ENCODE measurements around the gene SMIM24.

DNA sequence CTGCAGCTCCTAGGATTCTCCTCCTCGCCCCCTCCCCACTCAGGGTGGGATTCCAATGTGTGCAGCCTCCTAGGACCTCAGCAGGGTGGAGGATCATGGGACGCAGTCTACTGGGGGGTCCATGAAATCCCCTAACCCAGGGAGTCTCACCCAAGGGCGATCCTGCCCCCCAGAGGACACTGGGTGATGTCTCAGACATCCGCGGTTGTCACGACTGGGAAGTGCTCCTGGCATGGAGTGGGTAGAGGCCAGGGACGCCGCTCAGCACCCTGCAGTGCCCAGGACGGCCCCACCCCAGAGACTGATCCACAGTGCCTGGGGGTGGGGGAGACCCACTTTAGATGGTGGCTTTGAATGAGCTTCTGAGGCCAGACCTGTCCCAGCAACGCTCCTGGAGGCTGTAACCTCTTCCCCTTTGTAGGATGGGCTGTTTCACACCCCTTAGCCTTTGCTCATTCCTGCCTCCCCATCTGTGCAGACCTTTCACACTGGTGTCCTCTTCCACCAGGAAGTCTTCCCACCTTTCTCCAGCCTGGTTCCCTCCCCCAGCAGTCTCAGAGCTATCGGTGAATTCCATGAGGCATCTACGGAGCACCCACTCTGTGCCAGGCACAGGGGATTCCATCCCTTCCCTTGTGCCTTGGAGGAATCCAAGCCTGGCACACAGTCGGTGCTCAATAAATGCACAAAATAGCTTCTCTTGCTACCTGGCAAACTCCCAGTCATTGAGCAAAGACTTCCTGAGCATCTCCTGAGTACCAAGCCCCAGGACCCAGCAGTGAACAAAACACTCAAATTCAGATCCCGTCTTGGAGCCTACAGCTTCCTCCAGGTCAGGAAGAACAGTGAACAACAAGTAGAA, 10.5 kb downstream of the SMIM24 start:
- TF ChIP-seq, protein P1, sequence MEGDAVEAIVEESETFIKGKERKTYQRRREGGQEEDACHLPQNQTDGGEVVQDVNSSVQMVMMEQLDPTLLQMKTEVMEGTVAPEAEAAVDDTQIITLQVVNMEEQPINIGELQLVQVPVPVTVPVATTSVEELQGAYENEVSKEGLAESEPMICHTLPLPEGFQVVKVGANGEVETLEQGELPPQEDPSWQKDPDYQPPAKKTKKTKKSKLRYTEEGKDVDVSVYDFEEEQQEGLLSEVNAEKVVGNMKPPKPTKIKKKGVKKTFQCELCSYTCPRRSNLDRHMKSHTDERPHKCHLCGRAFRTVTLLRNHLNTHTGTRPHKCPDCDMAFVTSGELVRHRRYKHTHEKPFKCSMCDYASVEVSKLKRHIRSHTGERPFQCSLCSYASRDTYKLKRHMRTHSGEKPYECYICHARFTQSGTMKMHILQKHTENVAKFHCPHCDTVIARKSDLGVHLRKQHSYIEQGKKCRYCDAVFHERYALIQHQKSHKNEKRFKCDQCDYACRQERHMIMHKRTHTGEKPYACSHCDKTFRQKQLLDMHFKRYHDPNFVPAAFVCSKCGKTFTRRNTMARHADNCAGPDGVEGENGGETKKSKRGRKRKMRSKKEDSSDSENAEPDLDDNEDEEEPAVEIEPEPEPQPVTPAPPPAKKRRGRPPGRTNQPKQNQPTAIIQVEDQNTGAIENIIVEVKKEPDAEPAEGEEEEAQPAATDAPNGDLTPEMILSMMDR (IDR thresholded peaks at IDR 0.05), result peak in 3 of 4 donors; percentile 15 to 24 (median 20)
- no peak for TF ChIP-seq POLR2A (IDR thresholded peaks at IDR 0.05)

Measured in right lobe of liver (tissue), 4 donors.